GM18520 (cell line): Measurements from ENCODE around the gene GANAB.
"Not testable (repeated sequence)": the region's sequence is repeated elsewhere in the genome, so short reads cannot be mapped to it uniquely, and the experiment has no call there.

Source experiments
- ATAC-seq: cut with Tn5 transposase; IDR thresholded peaks from one replicate; pipeline ENCODE4 v1.9.1; 2021; ENCODE audit not compliant: unreplicated experiment

Gene GANAB

DNA sequence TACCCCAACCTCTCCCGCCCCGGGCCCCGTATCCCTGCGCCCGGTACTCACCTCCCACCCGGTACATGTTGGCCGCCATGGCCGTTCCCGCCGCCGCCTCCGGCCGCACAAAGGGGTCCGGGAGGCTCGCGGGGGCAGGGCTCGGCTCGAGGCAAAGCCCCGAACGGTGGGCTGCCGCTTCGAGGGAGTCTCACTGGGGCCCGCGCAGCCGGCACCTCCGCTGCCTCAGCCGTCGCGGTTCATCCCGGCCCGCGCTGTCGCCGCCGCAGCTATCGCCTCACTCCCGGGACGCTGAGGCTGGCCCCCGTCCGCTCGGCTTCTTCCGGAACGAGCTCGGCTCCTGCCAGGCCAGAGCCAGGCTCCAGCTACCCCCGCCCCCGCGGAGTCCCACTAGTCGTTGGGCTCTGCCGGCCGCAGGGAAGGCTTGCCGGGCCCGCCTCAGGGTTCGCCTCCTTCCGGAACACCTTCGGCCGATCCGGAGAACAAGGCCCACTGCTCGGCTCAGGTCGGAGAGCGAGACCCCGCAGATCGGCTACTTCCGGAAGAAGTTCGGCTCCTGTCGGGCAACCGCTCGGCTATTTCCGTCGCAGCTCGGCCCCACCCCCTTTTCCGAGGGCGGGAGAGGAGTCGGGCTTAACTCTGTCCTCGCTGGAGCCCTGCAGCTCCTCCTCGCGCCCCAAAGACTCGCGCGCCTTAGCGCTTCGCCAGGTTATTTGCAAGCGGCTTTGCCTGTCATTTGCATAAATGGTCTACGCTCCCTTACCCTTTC lies 44.9 kb downstream of the GANAB start, which contains the start of gene MTA2:
MTA2 (minus strand) TSS at position 494 of the 769 bp plus-strand sequence; CDS start at position 79, 415 bp downstream.
- peak; percentile 63 for ATAC-seq

DNA sequence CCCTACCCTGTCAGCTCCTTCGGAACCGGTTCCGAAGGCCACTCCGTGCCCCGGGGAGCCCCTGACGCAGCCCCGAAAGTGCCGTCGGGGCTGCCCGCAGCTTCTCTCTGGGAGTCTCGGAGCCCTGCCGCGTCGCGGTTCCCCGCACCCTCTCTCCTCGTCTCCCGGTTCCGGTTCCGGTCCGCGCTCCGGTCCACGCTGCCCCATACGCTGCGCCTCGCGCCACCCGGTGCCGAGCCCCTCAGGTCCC lies 45.4 kb downstream of the GANAB start:
- ATAC-seq = no peak

GRCh38 chr11:62600367-62601121 lies 45.9 kb downstream of the GANAB start:
- no peak for ATAC-seq

DNA sequence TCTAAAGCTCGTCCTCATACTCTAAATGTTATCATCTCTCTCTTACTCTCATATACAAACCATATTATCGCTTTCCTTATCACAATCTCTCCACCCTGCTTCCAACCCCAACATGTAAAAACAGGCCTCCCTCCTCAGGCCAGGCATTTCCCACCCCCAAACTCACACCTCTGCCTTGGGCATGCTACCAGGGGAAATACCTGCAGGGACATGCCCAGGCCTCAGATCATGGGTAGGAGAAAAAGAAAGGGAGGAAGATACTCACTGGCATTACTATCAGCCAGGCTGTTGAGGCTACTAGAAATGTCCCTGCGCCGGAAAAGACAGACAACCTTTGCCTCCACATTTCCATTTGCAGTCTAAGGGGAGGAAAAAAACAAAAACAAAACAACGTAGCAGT lies 46.5 kb downstream of the GANAB start:
- no peak for ATAC-seq

- peak; percentile 35 for ATAC-seq
Measured at GRCh38 chr11:62599069-62599696, 47.2 kb downstream of the GANAB start.

DNA sequence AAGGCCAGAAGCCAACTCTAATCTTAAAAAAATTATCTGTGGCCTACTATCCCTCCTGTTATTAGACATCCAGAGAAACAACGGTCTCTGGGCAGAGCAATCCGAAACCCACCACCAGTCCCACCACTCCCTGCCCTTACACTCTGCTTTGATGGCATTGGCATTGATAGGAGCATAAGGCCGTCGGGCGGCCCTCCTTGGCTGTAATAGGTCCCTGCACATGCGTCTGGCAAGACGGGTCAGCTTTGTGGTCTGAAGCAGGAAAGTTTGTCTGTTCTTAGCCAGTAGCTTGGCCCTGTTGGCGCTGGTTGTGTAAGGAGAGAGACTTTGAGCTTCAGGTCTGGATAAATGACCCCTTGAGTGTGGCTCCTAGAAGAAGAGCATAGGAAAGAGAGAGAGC lies 51.3 kb downstream of the GANAB start:
- ATAC-seq = no peak

GRCh38 chr11:62593434-62594044 lies 52.9 kb downstream of the GANAB start:
- no peak for ATAC-seq

DNA sequence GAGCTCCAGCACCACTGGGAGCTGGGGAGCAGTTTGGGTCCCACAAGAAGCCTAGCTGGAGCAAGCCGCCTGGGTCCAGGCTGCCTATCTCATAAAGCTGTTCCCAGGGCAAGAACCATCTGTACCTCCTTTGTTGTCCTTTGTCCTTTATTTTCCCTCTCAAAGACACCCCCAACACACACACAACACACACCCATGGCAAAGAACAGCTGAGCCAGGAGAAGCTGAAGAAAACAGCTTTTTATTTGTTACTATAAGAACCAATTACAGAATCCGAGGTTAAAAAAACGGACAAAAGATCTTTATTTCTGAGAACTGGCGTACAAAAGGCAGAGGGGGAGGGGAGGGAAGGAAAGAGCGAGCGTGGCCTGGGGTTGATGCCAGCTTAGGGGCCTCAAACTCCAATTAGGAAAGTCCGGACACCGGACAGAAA lies 53.4 kb downstream of the GANAB start:
- ATAC-seq = no peak

GRCh38 chr11:62592146-62592815 lies 54.1 kb downstream of the GANAB start:
- ATAC-seq = peak; percentile 3

- peak; percentile 80 for ATAC-seq
Measured at GRCh38 chr11:62591448-62592145, 54.8 kb downstream of the GANAB start, which contains the start of gene TUT1. Gene TUT1 (minus strand): TSS chr11:62591523. CDS start chr11:62591485, 38 bp downstream.

DNA sequence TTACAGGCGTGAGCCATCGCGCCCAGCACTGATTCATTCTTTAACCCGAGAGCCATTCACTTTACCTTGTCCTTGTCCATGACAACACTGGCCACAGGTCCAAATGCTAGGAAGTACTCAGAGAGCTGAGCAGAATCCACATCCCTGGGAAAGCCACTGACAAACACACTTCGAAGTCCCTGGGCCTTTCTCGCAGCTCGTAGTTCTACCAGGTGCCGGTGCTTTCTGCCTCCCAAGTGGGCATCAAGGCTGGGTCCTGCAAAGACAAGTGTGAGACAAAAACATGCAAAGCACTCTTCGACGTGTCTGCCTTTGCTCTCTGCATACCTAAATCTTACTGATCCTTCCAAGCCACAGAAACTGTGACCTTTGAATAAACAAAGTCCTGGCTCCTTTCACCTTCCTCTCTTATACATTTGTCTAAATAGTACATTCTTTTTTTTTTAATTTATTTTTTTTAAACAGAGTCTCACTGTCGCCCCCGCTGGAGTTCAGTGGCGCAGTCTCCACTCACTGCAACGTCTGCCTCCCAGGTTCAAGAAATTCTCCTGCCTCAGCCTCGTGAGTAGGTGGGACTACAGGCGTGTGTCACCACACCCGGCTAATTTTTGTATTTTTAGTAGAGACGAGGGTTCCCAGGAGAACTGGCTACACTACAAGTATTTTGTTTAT lies 57.3 kb downstream of the GANAB start:
- ATAC-seq = no peak

- not testable (repeated sequence) for ATAC-seq
Measured at GRCh38 chr11:62585356-62585755, 61.1 kb downstream of the GANAB start.

DNA sequence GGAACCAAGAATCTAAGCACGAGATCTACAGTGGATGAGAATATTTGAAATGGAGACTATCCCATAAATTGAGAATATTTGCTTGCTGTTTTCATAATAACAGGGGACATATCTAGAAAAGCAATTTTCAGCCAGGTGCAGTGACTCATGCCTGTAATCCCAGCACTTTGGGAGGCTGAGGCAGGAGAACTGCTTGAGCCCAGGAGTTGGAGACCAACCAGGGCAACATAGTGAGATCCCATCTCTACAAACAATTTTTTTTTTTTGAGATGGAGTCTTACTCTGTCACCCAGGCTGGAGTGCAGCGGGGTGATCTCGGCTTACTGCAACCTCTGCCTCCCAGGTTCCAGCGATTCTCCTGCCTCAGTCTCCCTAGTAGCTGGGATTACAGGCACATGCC lies 64.7 kb downstream of the GANAB start:
- ATAC-seq = not testable (repeated sequence)

DNA sequence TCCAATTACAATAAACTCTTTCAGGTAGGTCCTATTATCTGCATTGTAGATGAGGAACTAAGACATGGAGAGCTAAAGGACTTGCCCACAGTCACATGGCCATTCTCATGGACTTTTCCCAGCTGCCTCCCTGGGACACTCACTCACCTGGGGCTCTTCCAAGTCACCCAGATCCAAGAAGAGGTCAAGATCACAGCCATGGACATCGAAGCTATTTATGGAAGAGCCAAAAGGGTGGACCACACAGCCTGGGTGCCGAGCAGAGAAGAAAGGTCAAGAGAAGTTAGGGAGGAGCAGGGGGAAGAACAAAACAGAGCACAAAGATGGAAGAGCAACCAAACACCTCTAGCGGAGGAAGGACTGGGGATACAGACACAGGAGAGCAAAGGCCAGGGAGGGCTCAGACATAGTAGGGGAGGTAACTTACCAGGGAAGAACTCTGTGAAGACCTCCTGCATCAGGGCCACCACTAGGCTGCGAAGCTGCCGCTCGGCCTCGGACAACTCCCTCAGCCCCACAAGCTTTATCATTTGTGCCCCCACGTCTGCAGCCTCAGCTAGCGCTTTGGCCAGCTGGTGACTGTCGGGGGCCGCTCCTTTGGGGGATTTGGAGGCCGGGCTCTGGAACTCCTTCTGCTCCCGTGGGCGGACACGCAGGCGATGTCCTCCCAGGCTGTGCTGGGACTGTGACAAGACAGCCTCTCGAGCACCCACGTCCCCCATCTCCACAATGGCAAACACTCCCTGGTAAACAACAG lies 65.3 kb downstream of the GANAB start:
- no peak for ATAC-seq

- ATAC-seq = no peak
Measured at GRCh38 chr11:62579252-62579651, 67.2 kb downstream of the GANAB start.

GRCh38 chr11:62578541-62578940 lies 67.9 kb downstream of the GANAB start:
- ATAC-seq = no peak

GRCh38 chr11:62577046-62577714 lies 69.2 kb downstream of the GANAB start:
- ATAC-seq = no peak

GRCh38 chr11:62575837-62576236 lies 70.6 kb downstream of the GANAB start:
- ATAC-seq = no peak
